ENCODE results near the gene ENAM.

- TF ChIP-seq CTCF (IDR thresholded peaks at IDR 0.05) (no peak), EZH2 (IDR thresholded peaks at IDR 0.05) (no peak), EZH2phosphoT487 (IDR thresholded peaks at IDR 0.05) (no peak)
These were observed 45.6 kb downstream of the ENAM start for GRCh38 chr4:70674191-70674590.

All from neural progenitor cell (in vitro differentiated cells).